Astrocyte of the cerebellum (primary cell): ENCODE measurements around the gene PEX5L.

Experiments used
- DNase-seq: peaks from one replicate; pipeline ENCODE4 v3.0.0-alpha.2; 2011; ENCODE audit warnings: low read depth
- H3K4me3 ChIP-seq: 2 replicates; pipeline ENCODE4 v1.5.1; 2011; ENCODE audit warnings: mild to moderate bottlenecking, low read depth, low read length, moderate library complexity
- in situ Hi-C: cut with HindIII; loops from 2 replicates; pipeline ENCODE4 v1.10.0; 2017; ENCODE audit warnings: low sequenced_read_pairs
- TF ChIP-seq, protein P1 (sequence below): IDR thresholded peaks from 2 replicates; pipeline ENCODE4 v1.5.1; 2012; ENCODE audit warnings: low read length, low read depth, moderate library complexity, mild to moderate bottlenecking; ENCODE audit errors: missing control alignments

Gene PEX5L

DNA sequence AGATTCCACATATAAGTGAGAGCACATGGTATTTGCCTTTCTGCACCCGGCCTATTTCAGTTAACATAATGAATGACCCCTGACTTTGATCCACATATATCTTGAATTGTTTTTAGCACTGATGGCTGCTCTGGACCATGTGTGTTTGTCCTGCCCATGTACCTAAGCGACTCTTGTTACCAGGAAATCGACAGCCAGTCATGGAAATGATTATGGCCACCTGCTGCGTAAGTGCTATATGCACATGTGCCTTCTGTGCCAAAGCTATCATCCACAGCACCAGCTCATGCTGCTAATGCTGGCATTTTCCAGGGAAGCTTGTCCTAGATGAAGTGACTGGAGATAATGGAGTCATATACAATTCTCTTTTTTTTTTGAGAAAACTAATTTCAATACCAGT lies 103.7 kb downstream of the PEX5L start:
- H3K4me3 ChIP-seq, result no peak overlapping the region
- no peak for DNase-seq
- in situ Hi-C loops, result no loop called here
- TF ChIP-seq, protein P1, sequence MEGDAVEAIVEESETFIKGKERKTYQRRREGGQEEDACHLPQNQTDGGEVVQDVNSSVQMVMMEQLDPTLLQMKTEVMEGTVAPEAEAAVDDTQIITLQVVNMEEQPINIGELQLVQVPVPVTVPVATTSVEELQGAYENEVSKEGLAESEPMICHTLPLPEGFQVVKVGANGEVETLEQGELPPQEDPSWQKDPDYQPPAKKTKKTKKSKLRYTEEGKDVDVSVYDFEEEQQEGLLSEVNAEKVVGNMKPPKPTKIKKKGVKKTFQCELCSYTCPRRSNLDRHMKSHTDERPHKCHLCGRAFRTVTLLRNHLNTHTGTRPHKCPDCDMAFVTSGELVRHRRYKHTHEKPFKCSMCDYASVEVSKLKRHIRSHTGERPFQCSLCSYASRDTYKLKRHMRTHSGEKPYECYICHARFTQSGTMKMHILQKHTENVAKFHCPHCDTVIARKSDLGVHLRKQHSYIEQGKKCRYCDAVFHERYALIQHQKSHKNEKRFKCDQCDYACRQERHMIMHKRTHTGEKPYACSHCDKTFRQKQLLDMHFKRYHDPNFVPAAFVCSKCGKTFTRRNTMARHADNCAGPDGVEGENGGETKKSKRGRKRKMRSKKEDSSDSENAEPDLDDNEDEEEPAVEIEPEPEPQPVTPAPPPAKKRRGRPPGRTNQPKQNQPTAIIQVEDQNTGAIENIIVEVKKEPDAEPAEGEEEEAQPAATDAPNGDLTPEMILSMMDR, result no peak

- in situ Hi-C loops, result no loop called here
- no peak overlapping the region for H3K4me3 ChIP-seq
- no peak for DNase-seq
- TF ChIP-seq, protein P1, result no peak
Observed at GRCh38 chr3:179932674-179933073, 104.1 kb downstream of the PEX5L start.

DNA sequence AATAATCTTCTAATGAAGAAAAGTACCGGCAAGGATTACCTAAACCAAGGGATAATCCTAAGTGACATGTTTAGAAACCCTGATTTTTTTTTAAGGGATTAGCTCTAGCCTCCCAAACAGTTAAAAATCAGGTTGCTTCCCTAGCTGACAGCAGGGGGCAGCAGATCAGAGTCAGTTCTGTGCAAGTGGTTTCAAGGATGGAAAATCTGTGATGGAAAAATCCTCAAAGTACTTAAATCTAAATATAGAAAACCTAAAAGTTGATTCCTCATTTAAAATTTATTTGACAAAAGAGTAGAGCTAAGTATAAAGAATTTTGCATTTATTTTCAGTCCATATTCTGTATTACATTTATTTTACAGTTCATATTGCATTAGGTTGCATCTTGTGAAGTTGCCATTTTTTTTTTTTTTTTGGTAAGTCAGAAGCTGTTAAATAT lies 107.6 kb downstream of the PEX5L start:
- DNase-seq, result peak; percentile 56
- no peak overlapping the region for H3K4me3 ChIP-seq
- TF ChIP-seq, protein P1, result peak; percentile 85
- in situ Hi-C loops, result no loop called here

GRCh38 chr3:179927191-179927590 lies 109.5 kb downstream of the PEX5L start:
- H3K4me3 ChIP-seq, result no peak overlapping the region
- TF ChIP-seq, protein P1, result no peak
- in situ Hi-C loops, result no loop called here
- DNase-seq, result no peak

DNA sequence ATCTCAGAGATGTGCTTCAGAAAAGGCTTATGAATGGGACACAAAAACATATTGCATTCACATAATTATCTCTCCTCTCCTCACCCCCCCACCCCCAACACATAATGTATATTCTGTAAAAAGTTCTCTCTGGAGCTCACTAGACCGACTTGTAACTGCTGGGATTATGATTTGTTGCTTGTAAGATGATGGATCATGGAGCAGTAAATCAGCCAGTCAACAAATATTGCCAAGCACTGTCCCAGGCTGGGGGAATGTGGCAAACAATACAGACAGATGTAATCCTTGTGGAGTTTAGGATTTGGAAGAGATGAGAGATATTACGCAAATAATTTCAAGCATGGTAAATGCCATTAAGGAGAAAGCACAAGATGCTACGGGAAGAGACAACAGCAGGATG lies 114.8 kb downstream of the PEX5L start:
- in situ Hi-C loops, result no loop called here
- no peak overlapping the region for H3K4me3 ChIP-seq
- TF ChIP-seq, protein P1, result no peak
- DNase-seq, result no peak

DNA sequence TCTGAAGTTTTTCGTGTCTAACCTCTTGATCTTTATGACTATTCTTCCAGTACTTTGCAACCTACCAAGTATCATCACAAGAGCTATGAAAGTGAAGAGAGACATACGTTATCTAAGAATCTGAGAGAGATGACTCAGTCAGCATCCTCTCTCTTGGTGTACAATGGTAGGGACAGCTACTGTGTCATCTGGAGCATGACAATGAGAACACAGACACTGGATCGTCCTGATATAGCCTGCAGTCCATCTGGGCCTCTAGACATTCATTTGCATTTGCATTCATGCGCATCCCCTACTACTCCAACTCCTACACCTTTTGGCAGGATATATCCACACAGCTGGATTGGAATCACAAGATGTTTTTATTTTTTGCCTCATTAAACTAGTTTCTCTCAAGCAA lies 115.2 kb downstream of the PEX5L start:
- no peak overlapping the region for H3K4me3 ChIP-seq
- TF ChIP-seq, protein P1, result no peak
- in situ Hi-C loops, result no loop called here
- DNase-seq, result no peak

DNA sequence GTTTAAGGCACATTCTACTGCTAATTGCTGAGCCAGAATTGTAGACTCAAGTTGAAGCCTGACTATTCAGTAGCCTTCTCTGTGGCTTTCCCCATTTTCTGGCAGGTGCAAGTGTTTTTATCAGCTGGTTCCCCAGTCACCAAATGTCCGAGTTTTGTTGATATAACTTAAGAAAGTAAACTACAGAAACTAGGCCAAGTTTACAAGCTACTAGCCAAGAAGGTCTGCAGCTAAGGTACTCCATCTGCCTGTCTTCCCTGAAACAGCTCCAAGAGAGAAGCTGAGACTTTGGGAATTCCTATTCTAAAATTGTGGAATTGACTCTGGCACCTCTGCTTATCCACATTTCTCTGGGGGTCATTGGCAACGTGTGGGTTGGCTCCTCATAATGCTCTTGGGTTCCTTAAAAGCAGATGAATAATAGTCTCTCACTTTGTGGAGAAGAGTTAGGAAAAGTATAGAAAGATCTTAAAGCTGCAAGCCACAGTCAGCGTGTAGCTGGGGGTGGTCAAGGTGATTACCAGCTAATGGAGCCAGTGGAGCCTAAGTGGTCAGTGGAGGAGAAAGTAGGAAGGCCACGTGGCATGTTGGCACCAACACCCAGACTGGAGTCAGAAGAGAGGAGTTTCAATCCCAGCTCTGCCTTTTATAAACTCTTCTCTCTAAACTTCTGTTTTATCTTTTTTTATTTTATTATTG lies 128.8 kb downstream of the PEX5L start:
- in situ Hi-C loops, result no loop called here
- no peak overlapping the region for H3K4me3 ChIP-seq
- TF ChIP-seq, protein P1, result no peak
- DNase-seq, result no peak
